ENCODE results near the gene GLA. TPM values are rescaled to one million over a fixed set of nuclear protein-coding genes. Genes with fewer than 3 reads are reported as not detected.

GLA gene
- total RNA-seq = 10 to 100 TPM; 17.7 to 26.9 (median 21.1) TPM
- long read RNA-seq, donor 1, transcript GLA-201 (7 exons, 1,318 nt) = major isoform, 10 of 13 reads
- long read RNA-seq, donor 1, partial matches to known transcripts = 0 of 13 reads
- long read RNA-seq, donor 1, other reads (novel, unspliced or antisense) = 1 of 13 reads
- long read RNA-seq, donor 2, transcript GLA-201 (7 exons, 1,318 nt) = major isoform, 16 of 20 reads
- long read RNA-seq, donor 2, partial matches to known transcripts = 0 of 20 reads
- long read RNA-seq, donor 2, other reads (novel, unspliced or antisense) = 1 of 20 reads

DNA sequence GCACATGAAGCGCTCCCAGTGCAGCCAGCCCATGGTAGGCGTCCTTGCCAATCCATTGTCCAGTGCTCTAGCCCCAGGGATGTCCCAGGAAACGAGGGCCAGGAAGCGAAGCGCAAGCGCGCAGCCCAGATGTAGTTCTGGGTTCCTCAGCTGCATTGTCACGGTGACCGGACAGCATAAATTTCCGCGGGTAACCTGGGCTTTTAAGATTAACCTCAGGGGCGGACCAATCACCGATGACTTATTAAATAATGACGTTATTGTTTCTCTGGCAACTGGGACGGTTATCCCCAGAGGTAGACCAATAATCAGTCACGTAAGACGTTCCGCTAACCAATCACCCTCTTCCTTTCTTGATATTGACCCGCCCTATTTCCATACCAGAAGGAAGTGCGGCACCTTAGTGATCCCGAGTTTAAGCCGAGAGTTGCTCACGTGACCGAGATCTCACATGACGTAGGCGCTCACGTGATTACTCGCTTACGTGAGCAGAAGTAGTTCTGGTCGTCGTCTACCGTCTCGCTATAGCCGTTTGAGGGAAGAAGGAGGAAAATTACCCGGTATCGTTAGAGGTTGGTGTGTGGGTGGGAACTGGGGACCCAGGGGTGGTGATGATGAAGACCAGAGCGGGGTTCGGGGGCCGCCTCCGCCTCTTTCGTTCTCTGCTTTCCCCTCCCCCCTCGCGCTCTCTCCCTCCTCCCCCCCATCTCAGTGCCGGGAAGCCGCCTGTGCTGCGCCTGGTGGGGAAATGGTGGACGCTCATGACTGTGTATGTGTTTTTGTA lies at the start of gene GLA, which contains the start of gene HNRNPH2:
Gene GLA (minus strand): TSS at position 178 of the 784 bp plus-strand sequence. CDS start 22 bp downstream, at position 156.
Gene HNRNPH2 (plus strand): TSS at position 475 of the 784 bp plus-strand sequence. CDS start 3,767 bp downstream, outside the sequence.
- no peaks in the 10 kb centered on the region for H3K36me3 ChIP-seq (ENCODE audit: low read depth)
- H3K4me1 ChIP-seq (ENCODE audit: low read depth) = no peaks in the 10 kb centered on the region
- DNase-seq (peak; percentile 86 to 97 (median 91)), ATAC-seq (peak; percentile 97)
- TF ChIP-seq CTCF (IDR thresholded peaks at IDR 0.05) = no peak
- no peaks in the 10 kb centered on the region for H3K9me3 ChIP-seq
- peak within 1 kb of the TSS; percentile 32 for H3K4me3 ChIP-seq
- intact Hi-C loops (cut with DNase I, micrococcal nuclease) = no loop called here

DNA sequence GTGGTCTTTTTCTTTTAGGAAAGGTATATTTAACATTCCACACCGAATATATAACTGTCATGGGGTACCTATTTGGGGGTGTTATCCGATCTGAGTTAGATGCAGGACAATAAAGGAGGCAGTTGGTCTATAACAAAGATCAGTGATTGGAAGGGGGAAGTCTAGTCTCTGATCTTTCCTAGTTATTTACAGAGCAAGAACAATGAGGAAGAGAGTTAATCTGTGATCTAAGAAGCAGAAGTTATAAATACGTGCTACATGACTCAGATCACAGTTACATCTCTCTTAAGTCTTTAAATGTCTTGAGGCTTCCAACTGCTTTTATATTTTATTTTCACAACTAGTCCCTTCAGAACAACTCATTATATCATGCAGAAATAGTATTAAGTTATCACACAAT lies 44.3 kb upstream of the GLA start:
- ATAC-seq = peak; percentile 84
- no peak for DNase-seq
- Histone ChIP-seq H3K9me3 (no peaks in the 10 kb centered on the region), H3K4me3 (no peak overlapping the region), H3K4me1 (ENCODE audit: low read depth) (no peaks in the 10 kb centered on the region), H3K36me3 (ENCODE audit: low read depth) (no peaks in the 10 kb centered on the region)
- TF ChIP-seq CTCF (IDR thresholded peaks at IDR 0.05) = no peak
- intact Hi-C loops (cut with DNase I, micrococcal nuclease) = no loop called here

DNA sequence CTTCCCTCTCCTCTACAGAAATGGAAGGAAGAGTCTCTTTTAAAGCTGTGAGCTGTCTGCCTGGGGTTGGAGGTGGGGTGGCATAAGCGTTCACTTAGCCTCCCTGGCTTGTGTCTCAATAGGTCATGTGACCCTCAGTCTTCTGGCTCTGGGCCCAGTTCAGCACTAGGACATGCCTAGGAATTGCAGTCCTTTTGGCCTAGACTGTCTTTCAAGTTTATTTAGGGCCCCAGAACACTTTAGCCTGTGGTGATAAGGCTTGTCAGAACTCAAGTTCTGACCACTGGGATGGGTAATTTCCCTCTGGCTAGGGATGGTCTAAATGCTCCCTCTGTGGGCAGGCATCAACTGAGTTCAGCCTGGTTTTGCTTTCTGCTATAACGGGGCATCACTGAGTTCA lies 43.2 kb upstream of the GLA start:
- Histone ChIP-seq H3K9me3 (no peaks in the 10 kb centered on the region), H3K4me3 (no peak overlapping the region), H3K4me1 (ENCODE audit: low read depth) (no peaks in the 10 kb centered on the region), H3K36me3 (ENCODE audit: low read depth) (no peaks in the 10 kb centered on the region)
- intact Hi-C loops (cut with DNase I, micrococcal nuclease) = no loop called here
- ATAC-seq (no peak), DNase-seq (peak in 1 of 3 donors; percentile 58)
- no peak for TF ChIP-seq CTCF (IDR thresholded peaks at IDR 0.05)

DNA sequence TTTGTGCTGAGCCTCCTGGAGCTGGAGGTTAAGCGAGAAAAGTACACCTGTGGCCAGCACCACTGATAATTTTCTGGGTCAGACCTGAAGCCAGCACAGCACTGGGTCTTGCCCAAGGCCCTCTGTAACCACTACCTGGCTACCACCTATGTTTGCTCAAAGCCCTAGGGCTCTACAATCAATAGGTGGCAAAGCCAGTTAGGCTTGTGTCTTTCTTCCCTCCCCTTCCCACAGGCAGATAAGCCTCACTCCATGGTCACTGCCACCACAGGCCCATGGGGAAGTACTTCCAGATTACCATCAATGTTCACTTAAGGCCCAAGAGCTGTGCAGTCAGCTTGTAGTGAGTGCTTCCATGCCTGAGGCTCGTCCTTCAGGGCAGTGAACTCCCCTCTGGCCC lies 42.4 kb upstream of the GLA start:
- ATAC-seq (no peak), DNase-seq (no peak)
- TF ChIP-seq CTCF (IDR thresholded peaks at IDR 0.05) = no peak
- intact Hi-C loops (cut with DNase I, micrococcal nuclease) = no loop called here
- H3K4me1 ChIP-seq (ENCODE audit: low read depth) = no peaks in the 10 kb centered on the region
- H3K9me3 ChIP-seq = no peaks in the 10 kb centered on the region
- H3K36me3 ChIP-seq (ENCODE audit: low read depth) = no peaks in the 10 kb centered on the region
- H3K4me3 ChIP-seq = no peak overlapping the region

DNA sequence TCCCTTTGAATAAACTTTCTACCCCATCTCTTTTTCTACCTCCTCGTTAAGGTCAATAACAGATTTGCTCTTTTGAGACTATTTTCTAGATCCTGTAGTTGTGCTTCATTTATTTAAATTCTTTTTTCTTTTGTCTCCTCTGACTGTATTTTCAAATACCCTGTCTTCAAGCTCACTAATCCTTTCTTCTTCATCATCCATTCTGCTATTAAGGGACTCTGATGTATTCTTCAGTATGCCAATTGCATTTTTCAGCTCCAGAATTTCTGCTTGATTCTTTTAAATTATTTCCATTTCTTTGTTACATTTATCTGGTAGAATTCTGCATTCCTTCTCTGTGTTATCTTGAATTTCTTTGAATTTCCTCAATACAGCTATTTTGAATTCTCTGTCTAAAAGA lies 41.6 kb upstream of the GLA start:
- no peak for ATAC-seq
- no peak for TF ChIP-seq CTCF (IDR thresholded peaks at IDR 0.05)
- intact Hi-C loops (cut with DNase I, micrococcal nuclease) = no loop called here

More for the DNA sequence above, 41.6 kb upstream of the GLA start:
- Histone ChIP-seq H3K9me3 (no peaks in the 10 kb centered on the region), H3K4me1 (ENCODE audit: low read depth) (no peaks in the 10 kb centered on the region), H3K4me3 (no peak overlapping the region), H3K36me3 (ENCODE audit: low read depth) (no peaks in the 10 kb centered on the region)
- no peak for DNase-seq

Measured in mucosa of descending colon (tissue), 3 donors.